Measurements from ENCODE around the gene PDE4D. TPM values are rescaled to one million over a fixed set of nuclear protein-coding genes. Genes with fewer than 3 reads are reported as not detected.

PDE4D gene
- total RNA-seq, 1 donor from 2014 or later = 39.2 TPM

DNA sequence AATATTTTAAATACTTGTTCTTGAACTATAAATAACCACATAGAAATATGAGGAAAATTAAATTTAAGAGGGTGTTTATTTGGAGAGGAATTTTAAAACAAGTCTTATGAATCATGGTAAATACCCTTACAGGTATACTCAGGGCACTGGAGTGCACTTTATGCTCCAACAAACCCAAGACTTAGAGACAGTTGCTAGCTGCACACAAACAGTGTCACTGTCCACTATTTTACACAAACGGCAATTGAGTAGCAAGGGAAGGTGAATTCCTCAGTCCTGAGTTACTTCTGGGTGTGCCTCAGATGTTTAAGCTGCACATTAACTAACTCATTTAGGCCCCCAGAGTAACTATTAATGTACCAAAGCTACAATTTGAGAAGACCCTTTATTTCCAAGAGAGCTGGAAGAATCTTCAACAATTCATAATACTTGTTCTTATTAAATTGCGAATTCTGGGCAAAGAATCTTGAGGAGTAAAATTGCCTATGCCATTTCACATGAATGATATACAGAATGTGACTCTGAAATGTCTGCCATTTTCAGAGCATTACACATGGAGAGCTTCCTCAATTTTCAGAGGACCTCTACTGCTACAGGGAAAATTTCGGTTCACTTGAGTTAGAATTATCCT is 371.2 kb downstream of the PDE4D start:
- Histone ChIP-seq H3K27me3 (ENCODE audit: control insufficient read depth, insufficient read depth, low read length) (no peaks in the 10 kb centered on the region), H3K36me3 (ENCODE audit: control insufficient read depth, insufficient read depth, low read length) (no peaks in the 10 kb centered on the region), H3K4me3 (ENCODE audit: low read depth, low read length) (no peak overlapping the region)
- DNase-seq (ENCODE audit: low read depth) = peak; percentile 79
- TF ChIP-seq, protein P1, sequence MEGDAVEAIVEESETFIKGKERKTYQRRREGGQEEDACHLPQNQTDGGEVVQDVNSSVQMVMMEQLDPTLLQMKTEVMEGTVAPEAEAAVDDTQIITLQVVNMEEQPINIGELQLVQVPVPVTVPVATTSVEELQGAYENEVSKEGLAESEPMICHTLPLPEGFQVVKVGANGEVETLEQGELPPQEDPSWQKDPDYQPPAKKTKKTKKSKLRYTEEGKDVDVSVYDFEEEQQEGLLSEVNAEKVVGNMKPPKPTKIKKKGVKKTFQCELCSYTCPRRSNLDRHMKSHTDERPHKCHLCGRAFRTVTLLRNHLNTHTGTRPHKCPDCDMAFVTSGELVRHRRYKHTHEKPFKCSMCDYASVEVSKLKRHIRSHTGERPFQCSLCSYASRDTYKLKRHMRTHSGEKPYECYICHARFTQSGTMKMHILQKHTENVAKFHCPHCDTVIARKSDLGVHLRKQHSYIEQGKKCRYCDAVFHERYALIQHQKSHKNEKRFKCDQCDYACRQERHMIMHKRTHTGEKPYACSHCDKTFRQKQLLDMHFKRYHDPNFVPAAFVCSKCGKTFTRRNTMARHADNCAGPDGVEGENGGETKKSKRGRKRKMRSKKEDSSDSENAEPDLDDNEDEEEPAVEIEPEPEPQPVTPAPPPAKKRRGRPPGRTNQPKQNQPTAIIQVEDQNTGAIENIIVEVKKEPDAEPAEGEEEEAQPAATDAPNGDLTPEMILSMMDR (IDR thresholded peaks at IDR 0.05; ENCODE audit: insufficient read depth, low read length, poor library complexity, severe bottlenecking) = no peak

DNA sequence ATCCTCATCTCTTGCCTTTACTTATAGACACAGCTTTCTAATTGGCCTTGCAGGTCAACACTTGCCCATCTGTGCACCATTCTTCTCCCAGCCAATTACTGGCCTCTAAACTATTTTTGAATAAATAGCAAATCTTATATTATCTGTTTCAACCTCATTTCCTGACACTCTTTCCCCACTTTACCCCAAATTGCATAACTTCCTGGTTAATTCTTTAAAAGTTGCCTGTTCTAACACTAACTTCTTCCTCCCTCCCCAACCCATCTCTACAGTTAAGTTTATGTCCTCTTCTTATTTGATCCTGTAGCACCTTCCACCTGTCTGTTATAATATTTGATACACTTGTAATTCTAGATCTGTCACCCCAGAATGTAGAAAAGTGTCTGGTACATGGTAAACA is 372.1 kb downstream of the PDE4D start:
- DNase-seq (ENCODE audit: low read depth) = no peak
- Histone ChIP-seq H3K36me3 (ENCODE audit: control insufficient read depth, insufficient read depth, low read length) (no peaks in the 10 kb centered on the region), H3K27me3 (ENCODE audit: control insufficient read depth, insufficient read depth, low read length) (no peaks in the 10 kb centered on the region), H3K4me3 (ENCODE audit: low read depth, low read length) (no peak overlapping the region)
- TF ChIP-seq, protein P1 (IDR thresholded peaks at IDR 0.05; ENCODE audit: insufficient read depth, low read length, poor library complexity, severe bottlenecking) = no peak

DNA sequence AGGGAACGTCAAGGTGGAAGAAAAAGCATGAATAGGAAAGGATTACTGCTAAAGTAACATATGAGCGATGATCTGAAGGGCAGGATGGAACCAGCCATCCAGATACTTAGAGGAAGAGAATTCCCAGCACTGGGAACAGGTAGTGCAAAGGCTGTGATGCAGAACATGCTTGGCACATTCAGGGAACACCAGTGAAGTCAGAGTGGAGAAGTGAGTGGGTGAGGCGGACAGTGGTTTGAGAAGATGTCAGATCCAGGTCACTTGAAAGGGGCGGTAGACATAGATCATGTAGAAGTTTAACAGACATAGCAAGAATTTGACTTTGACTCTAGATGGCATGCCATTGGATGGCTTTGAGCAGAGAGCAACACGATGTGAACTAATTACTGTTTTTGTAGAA is 374.2 kb downstream of the PDE4D start:
- DNase-seq (ENCODE audit: low read depth) = no peak
- no peak overlapping the region for H3K4me3 ChIP-seq (ENCODE audit: low read depth, low read length)
- no peaks in the 10 kb centered on the region for H3K36me3 ChIP-seq (ENCODE audit: control insufficient read depth, insufficient read depth, low read length)
- H3K27me3 ChIP-seq (ENCODE audit: control insufficient read depth, insufficient read depth, low read length) = no peaks in the 10 kb centered on the region
- TF ChIP-seq, protein P1 (IDR thresholded peaks at IDR 0.05; ENCODE audit: insufficient read depth, low read length, poor library complexity, severe bottlenecking) = no peak

DNA sequence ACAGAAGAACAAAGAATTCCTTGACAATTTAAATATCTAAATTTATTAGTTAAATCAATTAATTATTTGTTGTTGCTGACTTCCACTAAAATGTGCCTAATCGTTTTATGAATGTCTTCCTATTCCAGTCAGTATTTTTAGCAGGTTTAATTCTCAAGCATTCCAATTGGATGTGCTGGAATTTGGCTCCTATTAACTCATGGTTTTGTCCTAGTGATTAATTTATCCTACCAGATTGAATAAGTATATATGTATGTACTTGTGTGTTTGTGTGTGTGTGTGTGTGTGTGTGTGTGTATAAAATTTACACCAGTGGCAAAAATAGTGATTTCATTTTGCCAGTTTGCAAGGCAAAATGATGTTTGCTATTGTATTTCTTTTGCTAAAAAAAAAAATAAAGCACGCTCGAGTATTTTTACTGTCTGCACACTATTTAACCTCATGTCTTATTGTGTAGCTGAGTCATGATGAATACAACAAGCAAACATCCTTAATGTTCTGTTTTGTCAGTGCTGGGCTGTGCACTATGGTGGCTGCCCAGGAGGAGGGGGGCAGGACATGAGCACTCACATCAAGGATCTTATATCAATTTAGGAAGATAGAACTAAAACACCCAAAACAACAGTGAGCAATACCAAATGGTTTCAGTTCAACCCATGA is 375.5 kb downstream of the PDE4D start:
- Histone ChIP-seq H3K4me3 (ENCODE audit: low read depth, low read length) (no peak overlapping the region), H3K36me3 (ENCODE audit: control insufficient read depth, insufficient read depth, low read length) (no peaks in the 10 kb centered on the region)
- DNase-seq (ENCODE audit: low read depth) = peak; percentile 39

DNA sequence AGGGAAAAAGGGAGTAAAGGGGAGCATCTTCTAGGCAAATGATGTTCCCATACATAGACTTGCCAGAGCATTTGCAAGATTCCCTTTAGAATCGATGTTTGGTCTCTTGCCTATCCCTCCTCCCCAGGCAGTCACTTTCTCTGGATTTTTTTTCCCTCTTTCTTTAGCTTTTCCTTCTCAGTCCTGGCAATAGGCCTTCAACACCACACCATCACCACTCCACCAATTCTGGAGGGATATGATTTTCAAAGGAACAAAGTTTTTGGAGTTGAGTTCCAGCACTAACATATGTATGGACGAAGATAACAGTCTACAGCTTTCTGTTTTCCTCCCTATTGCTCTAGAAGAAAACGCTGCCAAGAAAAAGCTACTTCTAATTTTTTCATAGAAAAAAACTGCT is 377.4 kb downstream of the PDE4D start:
- no peaks in the 10 kb centered on the region for H3K27me3 ChIP-seq (ENCODE audit: control insufficient read depth, insufficient read depth, low read length)
- TF ChIP-seq, protein P1 (IDR thresholded peaks at IDR 0.05; ENCODE audit: insufficient read depth, low read length, poor library complexity, severe bottlenecking) = no peak
- H3K36me3 ChIP-seq (ENCODE audit: control insufficient read depth, insufficient read depth, low read length) = no peaks in the 10 kb centered on the region
- no peak overlapping the region for H3K4me3 ChIP-seq (ENCODE audit: low read depth, low read length)
- no peak for DNase-seq (ENCODE audit: low read depth)

More for the DNA sequence above, 375.5 kb downstream of the PDE4D start:
- H3K27me3 ChIP-seq (ENCODE audit: control insufficient read depth, insufficient read depth, low read length) = no peaks in the 10 kb centered on the region
- TF ChIP-seq, protein P1 (IDR thresholded peaks at IDR 0.05; ENCODE audit: insufficient read depth, low read length, poor library complexity, severe bottlenecking) = no peak

Measured in kidney epithelial cell (primary cell).